HG02759 (cell line): ENCODE data around the gene TNFRSF21.
"Not testable (repeated sequence)": the region's sequence is repeated elsewhere in the genome, so short reads cannot be mapped to it uniquely, and the experiment has no call there.

Source experiments
- ATAC-seq: cut with Tn5 transposase; IDR thresholded peaks from one replicate; pipeline ENCODE4 v1.9.1; 2021; ENCODE audit warnings: mild to moderate bottlenecking, moderate library complexity; ENCODE audit not compliant: unreplicated experiment

The TNFRSF21 gene

GRCh38 chr6:47230579-47230978, 79.1 kb downstream of the TNFRSF21 start:
- no peak for ATAC-seq

- no peak for ATAC-seq
These were observed 80.5 kb downstream of the TNFRSF21 start for GRCh38 chr6:47229255-47229654.

GRCh38 chr6:47228093-47228492, 81.6 kb downstream of the TNFRSF21 start:
- ATAC-seq: not testable (repeated sequence)

GRCh38 chr6:47223251-47223650, 86.5 kb downstream of the TNFRSF21 start:
- not testable (repeated sequence) for ATAC-seq

GRCh38 chr6:47221565-47221964, 88.1 kb downstream of the TNFRSF21 start:
- no peak for ATAC-seq

GRCh38 chr6:47209632-47210031, 100.1 kb downstream of the TNFRSF21 start:
- ATAC-seq: no peak

- no peak for ATAC-seq
These were observed 102.4 kb downstream of the TNFRSF21 start for GRCh38 chr6:47207261-47207660.

GRCh38 chr6:47206626-47207025, 103.1 kb downstream of the TNFRSF21 start:
- no peak for ATAC-seq

GRCh38 chr6:47203938-47204611, 105.6 kb downstream of the TNFRSF21 start:
- no peak for ATAC-seq

GRCh38 chr6:47203266-47203937, 106.3 kb downstream of the TNFRSF21 start:
- peak; percentile 85 for ATAC-seq

GRCh38 chr6:47202644-47203205, 107.0 kb downstream of the TNFRSF21 start:
- no peak for ATAC-seq

GRCh38 chr6:47200536-47201334, 109.0 kb downstream of the TNFRSF21 start:
- ATAC-seq: no peak

- ATAC-seq: no peak
These were observed 111.7 kb downstream of the TNFRSF21 start for GRCh38 chr6:47197682-47198640.

- no peak for ATAC-seq
These were observed 113.6 kb downstream of the TNFRSF21 start for GRCh38 chr6:47196113-47196512.

- no peak for ATAC-seq
These were observed 114.6 kb downstream of the TNFRSF21 start for GRCh38 chr6:47195011-47195650.

GRCh38 chr6:47188588-47189021, 121.1 kb downstream of the TNFRSF21 start:
- ATAC-seq: no peak

- no peak for ATAC-seq
These were observed 121.7 kb downstream of the TNFRSF21 start for GRCh38 chr6:47187893-47188587.

GRCh38 chr6:47187113-47187512, 122.6 kb downstream of the TNFRSF21 start:
- no peak for ATAC-seq

GRCh38 chr6:47182291-47182957, 127.3 kb downstream of the TNFRSF21 start:
- no peak for ATAC-seq
